Skeletal muscle satellite cell (primary cell): ENCODE data around the gene PEAK1.
"Not testable (repeated sequence)": the region's sequence is repeated elsewhere in the genome, so short reads cannot be mapped to it uniquely, and the experiment has no call there.

Source experiments
- H3K27me3 ChIP-seq: 2 replicates; pipeline ENCODE4 v1.7.0; 2013; ENCODE audit warnings: low read length; ENCODE audit not compliant: control insufficient read depth, insufficient read depth
- H3K36me3 ChIP-seq: 2 replicates; pipeline ENCODE4 v1.7.0; 2013; ENCODE audit warnings: mild to moderate bottlenecking, control low read depth, low read length; ENCODE audit not compliant: insufficient read depth
- H3K4me1 ChIP-seq: 2 replicates; pipeline ENCODE4 v1.7.0; 2013; ENCODE audit warnings: low read length; ENCODE audit not compliant: control insufficient read depth, insufficient read depth
- H3K4me2 ChIP-seq: 2 replicates; pipeline ENCODE4 v1.7.0; 2013; ENCODE audit warnings: mild to moderate bottlenecking, low read length
- H3K4me3 ChIP-seq: 2 replicates; pipeline ENCODE4 v1.7.0; 2013; ENCODE audit warnings: low read length
- H3K9ac ChIP-seq: 2 replicates; pipeline ENCODE4 v1.7.0; 2013; ENCODE audit warnings: mild to moderate bottlenecking, low read depth, low read length, moderate library complexity
- H3K9me3 ChIP-seq: replicated peaks from 2 replicates; pipeline ENCODE4 v1.7.0; 2013; ENCODE audit warnings: mild to moderate bottlenecking, control low read depth, low read length

PEAK1 gene

GRCh38 chr15:77160562-77161478 lies 259.1 kb downstream of the PEAK1 start:
- no peaks in the 10 kb centered on the region for H3K4me1 ChIP-seq
- H3K4me2 ChIP-seq = no peak overlapping the region
- peaks cover 16% of the 10 kb centered on the region for H3K36me3 ChIP-seq
- H3K9ac ChIP-seq = no peak overlapping the region
- no peaks in the 10 kb centered on the region for H3K9me3 ChIP-seq
- H3K27me3 ChIP-seq = no peaks in the 10 kb centered on the region
- H3K4me3 ChIP-seq = no peak overlapping the region

- not testable (repeated sequence) for H3K4me2 ChIP-seq, H3K9ac ChIP-seq, H3K4me1 ChIP-seq, H3K27me3 ChIP-seq, H3K4me3 ChIP-seq, H3K9me3 ChIP-seq
- peaks cover 16% of the 10 kb centered on the region for H3K36me3 ChIP-seq
Observed at GRCh38 chr15:77156000-77156399, 263.9 kb downstream of the PEAK1 start.

GRCh38 chr15:77148191-77148590 lies 271.7 kb downstream of the PEAK1 start:
- H3K9ac ChIP-seq = no peak overlapping the region
- no peaks in the 10 kb centered on the region for H3K9me3 ChIP-seq
- peaks cover 49% of the 10 kb centered on the region for H3K4me1 ChIP-seq
- H3K4me2 ChIP-seq = no peak overlapping the region
- no peaks in the 10 kb centered on the region for H3K27me3 ChIP-seq
- H3K36me3 ChIP-seq = no peaks in the 10 kb centered on the region
- H3K4me3 ChIP-seq = no peak overlapping the region

- peaks cover 58% of the 10 kb centered on the region for H3K4me1 ChIP-seq
- H3K36me3 ChIP-seq = peaks cover 12% of the 10 kb centered on the region
- no peaks in the 10 kb centered on the region for H3K27me3 ChIP-seq
- H3K4me3 ChIP-seq = peak overlapping the region; percentile 22
- peak overlapping the region; percentile 73 for H3K9ac ChIP-seq
- H3K9me3 ChIP-seq = no peaks in the 10 kb centered on the region
- peak overlapping the region; percentile 27 for H3K4me2 ChIP-seq
Observed at GRCh38 chr15:77145370-77145769, 274.5 kb downstream of the PEAK1 start.

GRCh38 chr15:77144492-77145070 lies 275.3 kb downstream of the PEAK1 start:
- Histone ChIP-seq H3K9ac (peak overlapping the region; percentile 77), H3K4me2 (peak overlapping the region; percentile 70), H3K9me3 (no peaks in the 10 kb centered on the region), H3K4me3 (peak overlapping the region; percentile 25), H3K27me3 (no peaks in the 10 kb centered on the region), H3K36me3 (peaks cover 12% of the 10 kb centered on the region), H3K4me1 (peaks cover 58% of the 10 kb centered on the region)

GRCh38 chr15:77144026-77144425 lies 275.9 kb downstream of the PEAK1 start:
- Histone ChIP-seq H3K9ac (peak overlapping the region; percentile 77), H3K4me3 (peak overlapping the region; percentile 25), H3K4me1 (peaks cover 58% of the 10 kb centered on the region), H3K27me3 (no peaks in the 10 kb centered on the region), H3K9me3 (no peaks in the 10 kb centered on the region), H3K4me2 (peak overlapping the region; percentile 70), H3K36me3 (peaks cover 12% of the 10 kb centered on the region)

- peaks cover 12% of the 10 kb centered on the region for H3K36me3 ChIP-seq
- no peaks in the 10 kb centered on the region for H3K27me3 ChIP-seq
- peak overlapping the region; percentile 70 for H3K4me2 ChIP-seq
- peak overlapping the region; percentile 77 for H3K9ac ChIP-seq
- H3K4me3 ChIP-seq = peak overlapping the region; percentile 25
- peaks cover 58% of the 10 kb centered on the region for H3K4me1 ChIP-seq
- H3K9me3 ChIP-seq = no peaks in the 10 kb centered on the region
Observed at GRCh38 chr15:77143616-77144015, 276.3 kb downstream of the PEAK1 start.

- Histone ChIP-seq H3K4me3 (no peak overlapping the region), H3K9ac (peak overlapping the region; percentile 77), H3K4me2 (peak overlapping the region; percentile 70), H3K27me3 (no peaks in the 10 kb centered on the region), H3K9me3 (no peaks in the 10 kb centered on the region), H3K4me1 (peaks cover 55% of the 10 kb centered on the region), H3K36me3 (peaks cover 12% of the 10 kb centered on the region)
Observed at GRCh38 chr15:77143191-77143590, 276.7 kb downstream of the PEAK1 start.

DNA sequence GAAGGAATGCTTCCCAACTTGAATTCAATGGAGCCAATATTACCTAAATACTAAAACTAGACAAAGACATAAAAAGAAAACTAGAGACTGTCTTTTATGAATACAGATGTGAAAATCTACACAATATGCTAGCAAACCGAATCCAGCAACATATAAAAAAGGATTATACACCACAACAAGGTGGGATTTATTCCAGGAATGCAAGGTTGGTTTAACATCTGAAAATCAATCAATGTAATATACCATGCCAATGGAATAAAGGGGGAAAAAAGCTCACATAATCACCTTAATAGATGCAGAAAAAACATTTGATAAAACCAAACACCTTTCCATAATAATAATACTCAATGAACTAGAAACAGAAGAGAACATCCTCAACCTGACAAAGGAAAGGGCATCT lies 279.7 kb downstream of the PEAK1 start:
- Histone ChIP-seq H3K4me3 (no peak overlapping the region), H3K27me3 (no peaks in the 10 kb centered on the region), H3K9me3 (no peaks in the 10 kb centered on the region), H3K4me2 (no peak overlapping the region), H3K36me3 (peaks cover 16% of the 10 kb centered on the region), H3K9ac (no peak overlapping the region), H3K4me1 (peaks cover 26% of the 10 kb centered on the region)

DNA sequence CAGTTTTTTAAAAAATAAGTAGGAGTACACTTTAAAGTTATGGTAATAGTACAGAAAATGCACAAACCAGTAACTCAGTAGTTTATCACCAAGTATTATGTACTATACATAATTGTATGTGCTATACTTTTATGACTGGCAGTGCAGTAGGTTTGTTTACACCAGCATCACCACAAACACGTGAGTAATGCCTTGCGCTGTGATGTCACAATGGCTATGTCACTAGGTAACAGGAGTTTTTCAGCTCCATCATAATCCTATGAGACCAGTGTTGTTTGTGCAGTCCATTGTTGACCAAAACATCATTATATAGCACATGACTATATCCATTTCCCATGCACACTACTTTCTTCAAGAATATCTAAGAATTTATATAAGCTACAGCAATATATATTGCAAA lies 280.6 kb downstream of the PEAK1 start:
- no peak overlapping the region for H3K4me2 ChIP-seq
- peaks cover 20% of the 10 kb centered on the region for H3K4me1 ChIP-seq
- H3K27me3 ChIP-seq = no peaks in the 10 kb centered on the region
- H3K9me3 ChIP-seq = no peaks in the 10 kb centered on the region
- H3K36me3 ChIP-seq = peaks cover 20% of the 10 kb centered on the region
- H3K4me3 ChIP-seq = no peak overlapping the region
- H3K9ac ChIP-seq = no peak overlapping the region

DNA sequence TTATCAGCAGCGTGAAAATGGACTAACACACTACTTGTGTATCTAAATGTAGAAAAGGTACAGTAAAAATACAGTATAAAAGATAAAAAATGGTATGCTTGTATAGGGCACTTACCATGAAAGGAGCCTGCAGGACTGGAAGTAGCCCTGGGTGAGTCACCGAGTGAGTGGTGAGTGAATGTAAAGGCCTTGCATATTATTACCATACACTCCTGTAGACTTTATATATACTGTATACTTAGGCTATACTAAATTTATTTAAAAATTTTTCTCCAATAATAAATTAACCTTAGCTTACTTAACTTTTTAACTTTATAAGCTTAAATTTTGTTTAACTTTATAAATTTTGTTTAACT lies 281.8 kb downstream of the PEAK1 start:
- no peaks in the 10 kb centered on the region for H3K27me3 ChIP-seq
- H3K4me3 ChIP-seq = no peak overlapping the region
- peaks cover 24% of the 10 kb centered on the region for H3K36me3 ChIP-seq
- H3K9me3 ChIP-seq = no peaks in the 10 kb centered on the region
- no peak overlapping the region for H3K9ac ChIP-seq
- H3K4me2 ChIP-seq = no peak overlapping the region
- peaks cover 8% of the 10 kb centered on the region for H3K4me1 ChIP-seq

DNA sequence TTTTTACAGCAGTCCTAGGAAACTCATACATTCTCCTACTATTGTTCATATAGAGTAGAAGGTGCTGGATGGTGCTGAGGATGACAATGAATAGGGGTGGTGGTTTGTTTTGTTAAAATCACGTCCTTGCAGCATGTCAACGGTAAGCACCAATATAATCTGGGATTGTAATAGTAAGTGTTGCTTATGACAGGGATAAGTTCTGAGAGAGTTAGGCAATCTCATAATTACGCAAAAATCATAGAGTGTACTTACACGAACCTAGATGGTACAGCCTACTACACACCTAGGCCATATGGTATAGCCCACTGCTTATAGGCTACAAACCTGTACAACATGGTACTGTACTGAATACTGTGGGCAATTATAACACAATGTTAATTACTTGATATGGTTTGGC lies 284.7 kb downstream of the PEAK1 start:
- no peaks in the 10 kb centered on the region for H3K9me3 ChIP-seq
- no peak overlapping the region for H3K4me2 ChIP-seq
- H3K36me3 ChIP-seq = peaks cover 19% of the 10 kb centered on the region
- H3K27me3 ChIP-seq = no peaks in the 10 kb centered on the region
- H3K9ac ChIP-seq = no peak overlapping the region
- no peaks in the 10 kb centered on the region for H3K4me1 ChIP-seq
- no peak overlapping the region for H3K4me3 ChIP-seq
